Sigmoid colon (tissue), 7 donors: Measurements from ENCODE around the gene CORO6. TPM values are rescaled to one million over a fixed set of nuclear protein-coding genes. Genes with fewer than 3 reads are reported as not detected.
A peak's percentile ranks its signal among the peaks of the same experiment; 100 is the strongest.

ENCODE experiments used
- DNase-seq: peaks from one replicate; pipeline ENCODE4 v3.0.0-alpha.2; 2019
- H3K27ac ChIP-seq, 4 donors: fragments of 200-600 bp; sonication (generic); one replicate each; pipeline ENCODE4 v1.5.1; 2016 to 2019; ENCODE audit warnings: mild to moderate bottlenecking in 1 of 4
- H3K27me3 ChIP-seq, 3 donors: fragments of 200-600 bp; sonication (generic); one replicate each; pipeline ENCODE4 v1.5.1; 2019; ENCODE audit warnings: mild to moderate bottlenecking in 1 of 3
- H3K36me3 ChIP-seq, 4 donors: fragments of 200-600 bp; sonication (generic); one replicate each; pipeline ENCODE4 v1.5.1; 2016 to 2019
- H3K4me1 ChIP-seq, 4 donors: fragments of 200-600 bp; sonication (generic); one replicate each; pipeline ENCODE4 v1.5.1; 2017 to 2019
- H3K4me3 ChIP-seq, 4 donors: fragments of 200-600 bp; sonication (generic); one replicate each; pipeline ENCODE4 v1.5.1; 2017 to 2019; ENCODE audit warnings: mild to moderate bottlenecking in 2 of 4, moderate library complexity in 1 of 4
- H3K9me3 ChIP-seq, 4 donors: fragments of 200-600 bp in 3 of 4; sonication (generic) in 3 of 4; one replicate each; pipeline versions ENCODE4 v1.5.1 to v1.6.1; 2013 to 2019
- EP300 ChIP-seq, 4 donors: sonication (generic); formaldehyde crosslinking; IDR thresholded peaks; one replicate each; pipeline ENCODE4 v1.6.1; 2017; ENCODE audit warnings: antibody characterized with exemption in 4 of 4
- POLR2A ChIP-seq, 2 donors: fragments of 450-650 bp; IDR thresholded peaks; one replicate each; pipeline ENCODE4 v1.6.1; 2016; ENCODE audit warnings: antibody characterized with exemption in 2 of 2, mild to moderate bottlenecking in 2 of 2, moderate library complexity in 2 of 2
- POLR2AphosphoS5 ChIP-seq, 4 donors: sonication (generic); formaldehyde crosslinking; IDR thresholded peaks; one replicate each; pipeline ENCODE4 v1.6.1; 2017; ENCODE audit warnings: antibody characterized with exemption in 4 of 4
- WGBS, 2 donors: extraction: QIAGEN DNeasy Blood & Tissue Kit; methylation state at CpG; one replicate each; pipeline ENCODE4 v1.1.7; 2013; 5-methylcytosine and 5-hydroxymethylcytosine counted together
- intact Hi-C: fragments of 100-400 bp; cut with DNase I; formaldehyde crosslinking; loops from one replicate; pipeline ENCODE4 v1.15.1; 2023
- polyA plus RNA-seq, 3 donors: library from polyadenylated mRNA; stranded (reverse); fragments of 200-250 nt; gene quantifications; one replicate each; pipeline ENCODE4 v1.2.3, GENCODE V29; 2013
- total RNA-seq, 4 donors: library from RNA; depleted of rRNA; stranded (reverse); fragments of >200 nt; gene quantifications; one replicate each; pipeline ENCODE4 v1.1.0, GENCODE V29; 2016
- TF ChIP-seq, protein P1 (sequence below), 4 experiments: fragments of 450-650 bp in 3 of 4; fragments of 200-600 bp in 1 of 4; IDR thresholded peaks; one replicate each; pipeline ENCODE4 v1.5.1; 2016 to 2019; ENCODE audit warnings: antibody characterized with exemption in 4 of 4, mild to moderate bottlenecking in 3 of 4, moderate library complexity in 2 of 4
- donor health status: healthy with polysubstance abuse.
- donor health status: Bipolar disorder and iron deficiency.
- donor health status: healthy.

The CORO6 gene
- total and polyA plus RNA-seq, 7 donors, result 0.23 to 94.4 (median 23.9) TPM

GRCh38 chr17:29588562-29589411 is 33.9 kb downstream of the CORO6 start:
- Histone ChIP-seq H3K36me3 (no peaks in the 10 kb centered on the region), H3K27me3 (no peaks in the 10 kb centered on the region), H3K9me3 (no peaks in the 10 kb centered on the region), H3K27ac (peak overlapping the region; percentile 82 to 92 (median 88)), H3K4me1 (peaks cover 0 to 85% (median 76%) of the 10 kb centered on the region in 4 donors), H3K4me3 (peak overlapping the region; percentile 66 to 90 (median 83))
- DNase-seq, result no peak
- TF ChIP-seq POLR2A (IDR thresholded peaks at IDR 0.05) (no peak), POLR2AphosphoS5 (IDR thresholded peaks at IDR 0.05) (peak in 1 of 4 donors; percentile 27), EP300 (IDR thresholded peaks at IDR 0.05) (no peak)
- TF ChIP-seq, protein P1, sequence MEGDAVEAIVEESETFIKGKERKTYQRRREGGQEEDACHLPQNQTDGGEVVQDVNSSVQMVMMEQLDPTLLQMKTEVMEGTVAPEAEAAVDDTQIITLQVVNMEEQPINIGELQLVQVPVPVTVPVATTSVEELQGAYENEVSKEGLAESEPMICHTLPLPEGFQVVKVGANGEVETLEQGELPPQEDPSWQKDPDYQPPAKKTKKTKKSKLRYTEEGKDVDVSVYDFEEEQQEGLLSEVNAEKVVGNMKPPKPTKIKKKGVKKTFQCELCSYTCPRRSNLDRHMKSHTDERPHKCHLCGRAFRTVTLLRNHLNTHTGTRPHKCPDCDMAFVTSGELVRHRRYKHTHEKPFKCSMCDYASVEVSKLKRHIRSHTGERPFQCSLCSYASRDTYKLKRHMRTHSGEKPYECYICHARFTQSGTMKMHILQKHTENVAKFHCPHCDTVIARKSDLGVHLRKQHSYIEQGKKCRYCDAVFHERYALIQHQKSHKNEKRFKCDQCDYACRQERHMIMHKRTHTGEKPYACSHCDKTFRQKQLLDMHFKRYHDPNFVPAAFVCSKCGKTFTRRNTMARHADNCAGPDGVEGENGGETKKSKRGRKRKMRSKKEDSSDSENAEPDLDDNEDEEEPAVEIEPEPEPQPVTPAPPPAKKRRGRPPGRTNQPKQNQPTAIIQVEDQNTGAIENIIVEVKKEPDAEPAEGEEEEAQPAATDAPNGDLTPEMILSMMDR (IDR thresholded peaks at IDR 0.05), result peak in 1 of 4 experiments; percentile 11
- 1% methylated on average over 72 of the region's 72 CpGs for WGBS, 2 donors
- intact Hi-C loops, result loop anchor here (2.0 kb wide), 1 partner anchor 14 kb away; no protein-coding TSS in a partner anchor

GRCh38 chr17:29588017-29588561 is 34.6 kb downstream of the CORO6 start:
- peaks cover 0 to 3% (median 0%) of the 10 kb centered on the region in 4 donors for H3K36me3 ChIP-seq
- no peaks in the 10 kb centered on the region for H3K9me3 ChIP-seq
- H3K27ac ChIP-seq, result peak overlapping the region; percentile 82 to 92 (median 88)
- WGBS, 2 donors, result 34 to 41% methylated on average over 8 of the region's 8 CpGs
- intact Hi-C loops, result loop anchor here (2.0 kb wide), 1 partner anchor 13 kb away; no protein-coding TSS in a partner anchor
- peak overlapping the region; percentile 66 to 90 (median 83) for H3K4me3 ChIP-seq
- no peaks in the 10 kb centered on the region for H3K27me3 ChIP-seq
- TF ChIP-seq, protein P1 (IDR thresholded peaks at IDR 0.05), result no peak
- TF ChIP-seq EP300 (IDR thresholded peaks at IDR 0.05) (no peak), POLR2A (IDR thresholded peaks at IDR 0.05) (no peak), POLR2AphosphoS5 (IDR thresholded peaks at IDR 0.05) (no peak)
- no peak for DNase-seq
- peaks cover 0 to 85% (median 76%) of the 10 kb centered on the region in 4 donors for H3K4me1 ChIP-seq

DNA sequence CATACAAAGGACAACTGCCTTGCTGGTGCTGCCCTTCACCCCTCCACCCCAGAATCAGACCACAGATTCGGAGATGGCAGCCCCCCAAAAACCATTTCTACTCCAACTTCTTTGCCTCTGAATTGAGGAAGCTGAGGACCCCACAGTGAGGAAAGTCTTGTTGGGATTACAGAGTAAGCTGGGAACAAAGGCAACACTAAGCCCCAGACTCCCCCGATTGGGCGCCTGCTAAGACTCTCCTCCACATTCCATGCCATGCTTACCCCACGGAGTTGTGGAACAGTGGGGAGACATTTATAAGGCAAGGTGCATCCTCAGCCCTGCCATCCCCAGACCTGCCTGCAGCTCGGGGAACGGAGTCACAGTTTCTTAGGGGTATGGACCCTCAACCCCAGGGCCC is 35.1 kb downstream of the CORO6 start:
- peaks cover 0 to 81% (median 73%) of the 10 kb centered on the region in 4 donors for H3K4me1 ChIP-seq
- no peak for TF ChIP-seq POLR2AphosphoS5 (IDR thresholded peaks at IDR 0.05)
- no peak for TF ChIP-seq EP300 (IDR thresholded peaks at IDR 0.05)
- TF ChIP-seq, protein P1 (IDR thresholded peaks at IDR 0.05), result no peak
- no peak for TF ChIP-seq POLR2A (IDR thresholded peaks at IDR 0.05)
- intact Hi-C loops, result no loop called here
- peaks cover 0 to 8% (median 0%) of the 10 kb centered on the region in 4 donors for H3K36me3 ChIP-seq
- no peaks in the 10 kb centered on the region for H3K9me3 ChIP-seq
- H3K27me3 ChIP-seq, result no peaks in the 10 kb centered on the region
- peak overlapping the region in 3 of 4 donors; percentile 77 to 90 (median 89) for H3K4me3 ChIP-seq
- no peak for DNase-seq
- WGBS, 2 donors, result 90 to 92% methylated on average over 6 of the region's 6 CpGs
- H3K27ac ChIP-seq, result peak overlapping the region; percentile 82 to 92 (median 88)

DNA sequence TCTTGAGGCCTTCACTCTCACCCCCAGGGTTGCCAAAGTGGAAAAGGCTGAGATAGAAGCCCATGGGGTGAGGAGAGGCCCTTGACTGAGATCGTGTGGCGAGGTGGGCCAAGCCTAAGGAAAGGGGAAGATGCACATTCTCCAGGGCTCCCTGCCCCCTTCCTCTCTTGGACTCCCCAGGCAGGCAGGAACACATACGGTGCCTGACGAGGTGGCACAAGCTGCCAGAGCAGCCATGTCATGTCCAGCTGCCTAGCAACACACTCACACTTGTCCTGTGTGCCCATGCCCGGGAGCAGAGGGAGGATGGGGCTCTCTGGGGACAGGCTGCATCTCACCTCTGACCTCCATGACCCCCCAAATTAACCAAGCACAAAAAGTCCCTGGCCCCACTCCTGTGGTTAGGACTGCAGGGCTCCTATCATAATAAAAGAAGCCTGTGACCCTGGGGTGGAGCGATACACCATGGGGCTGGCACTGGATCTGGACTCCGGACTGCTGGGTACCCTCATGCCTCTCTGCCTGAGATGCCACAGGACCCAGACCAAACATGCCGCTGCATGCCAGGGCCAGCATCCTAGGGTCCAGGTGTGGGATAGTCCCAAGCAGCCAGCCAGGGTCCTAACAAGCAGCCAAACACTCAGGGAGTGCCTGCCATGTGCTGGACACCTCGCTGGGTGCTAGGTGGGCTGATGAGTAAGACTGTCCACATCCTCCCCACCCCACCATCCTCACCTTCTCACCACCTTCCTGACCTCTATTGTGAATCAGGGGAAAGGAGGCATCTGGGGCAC is 35.8 kb downstream of the CORO6 start:
- H3K4me1 ChIP-seq, result peaks cover 0 to 74% (median 65%) of the 10 kb centered on the region in 4 donors
- H3K9me3 ChIP-seq, result no peaks in the 10 kb centered on the region
- TF ChIP-seq POLR2A (IDR thresholded peaks at IDR 0.05), result no peak
- TF ChIP-seq, protein P1 (IDR thresholded peaks at IDR 0.05), result no peak
- no peak for TF ChIP-seq EP300 (IDR thresholded peaks at IDR 0.05)
- no peak for TF ChIP-seq POLR2AphosphoS5 (IDR thresholded peaks at IDR 0.05)
- intact Hi-C loops, result no loop called here
- H3K36me3 ChIP-seq, result peaks cover 1 to 15% (median 5%) of the 10 kb centered on the region in 4 donors
- WGBS, 2 donors, result 83 to 87% methylated on average over 9 of the region's 9 CpGs
- no peak for DNase-seq
- no peaks in the 10 kb centered on the region for H3K27me3 ChIP-seq
- H3K4me3 ChIP-seq, result no peak overlapping the region
- peak overlapping the region; percentile 82 to 92 (median 88) for H3K27ac ChIP-seq
